AG08395 (cell line): ENCODE measurements around the gene KRT79.

Experiments used
- DNase-seq: peaks from one replicate; pipeline ENCODE4 v3.0.0; 2012; ENCODE audit warnings: mixed read lengths, low spot score

KRT79 gene

DNA sequence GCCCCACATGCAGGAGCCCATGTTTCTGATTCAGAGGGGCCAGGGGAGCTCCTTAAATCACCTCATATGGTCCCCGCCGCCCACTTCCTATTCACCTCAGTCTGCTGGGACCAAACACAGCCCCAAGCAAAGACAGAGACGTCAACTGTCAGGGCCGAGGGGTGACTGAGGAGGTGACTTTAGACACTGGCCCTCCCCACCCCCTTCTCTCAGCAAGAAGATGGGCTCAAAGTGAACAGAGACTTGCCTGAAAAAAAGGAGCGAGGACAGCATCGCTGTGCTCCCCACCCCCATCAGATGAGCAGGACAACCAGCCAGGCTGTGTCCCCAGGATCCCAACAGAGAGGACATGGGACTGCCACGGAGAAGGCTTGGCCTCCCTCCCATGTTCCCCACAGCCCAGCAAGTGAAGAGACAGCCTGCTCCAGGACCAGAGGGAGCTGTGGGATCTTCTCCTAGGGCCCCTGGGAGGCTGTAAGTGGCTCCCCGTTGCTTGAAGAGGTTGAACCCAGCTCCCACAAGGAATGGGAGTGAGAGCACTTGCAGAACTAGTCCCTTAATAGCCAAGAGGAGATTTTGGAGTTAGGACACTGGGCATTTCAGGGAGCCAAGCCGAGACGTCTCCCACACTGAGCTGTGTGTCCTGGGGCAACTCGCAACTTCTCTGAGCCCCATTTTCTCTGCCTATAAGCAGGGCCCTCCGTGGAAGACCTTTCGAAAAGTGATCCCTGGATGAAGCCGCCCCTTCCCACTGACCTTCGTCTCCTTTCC is 1.3 kb upstream of the KRT79 start:
- no peak for DNase-seq

DNA sequence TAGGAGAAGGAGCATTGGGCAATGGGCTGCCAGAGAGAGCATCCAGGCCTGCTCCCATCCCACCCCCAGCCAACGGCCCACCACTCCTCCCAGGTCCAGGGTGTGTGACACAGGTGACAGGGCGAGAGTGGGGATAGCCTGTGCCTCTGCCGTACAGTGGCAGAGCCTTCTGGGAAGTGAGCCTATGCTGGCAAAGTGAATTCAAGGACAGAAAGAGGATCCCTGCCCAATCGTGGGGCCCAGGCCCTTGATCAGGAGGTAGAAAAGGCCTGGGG is 553 bp upstream of the KRT79 start:
- no peak for DNase-seq

DNA sequence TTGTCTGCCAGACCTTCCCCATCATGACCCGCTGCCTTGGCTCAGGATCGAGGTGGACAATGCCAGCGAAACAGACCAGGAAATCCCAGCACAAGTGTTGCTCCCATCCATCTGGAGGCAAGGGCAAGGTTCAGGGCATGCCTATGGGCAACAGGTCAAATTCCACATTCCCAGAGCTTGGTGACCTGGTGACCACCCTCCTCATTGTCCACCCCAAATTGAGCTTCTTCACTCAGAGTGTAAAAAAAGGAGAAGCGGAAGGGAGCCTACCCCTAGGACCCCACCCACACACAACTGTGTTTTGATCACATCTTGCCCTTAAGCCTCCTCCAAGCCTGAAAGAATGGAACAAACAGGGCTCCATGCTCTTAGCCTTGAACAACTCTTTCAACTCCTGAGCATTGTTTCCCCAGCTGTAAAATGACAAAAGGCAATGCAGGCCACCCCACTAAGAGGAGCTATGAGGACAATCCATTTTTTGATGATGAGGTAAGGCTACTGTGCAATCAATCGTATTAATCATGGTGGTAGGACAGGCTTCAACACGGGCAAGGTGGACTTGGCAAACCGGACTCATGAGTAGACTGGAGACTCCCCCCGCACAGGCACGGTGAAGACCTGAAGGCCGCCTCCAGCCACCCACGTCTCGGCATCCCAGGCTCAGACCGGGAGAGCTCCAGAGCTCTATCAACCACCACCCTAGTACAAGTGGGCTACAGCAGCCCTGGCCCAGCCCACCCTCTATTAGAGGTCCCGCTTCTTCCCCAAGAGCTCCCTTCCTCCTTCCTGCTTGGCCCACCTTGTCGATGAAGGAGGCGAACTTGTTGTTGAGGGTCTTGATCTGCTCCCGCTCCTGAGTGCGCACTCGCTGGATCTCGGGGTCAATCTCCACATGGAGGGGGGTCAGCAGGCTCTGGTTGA is 866 bp downstream of the KRT79 start:
- no peak for DNase-seq

DNA sequence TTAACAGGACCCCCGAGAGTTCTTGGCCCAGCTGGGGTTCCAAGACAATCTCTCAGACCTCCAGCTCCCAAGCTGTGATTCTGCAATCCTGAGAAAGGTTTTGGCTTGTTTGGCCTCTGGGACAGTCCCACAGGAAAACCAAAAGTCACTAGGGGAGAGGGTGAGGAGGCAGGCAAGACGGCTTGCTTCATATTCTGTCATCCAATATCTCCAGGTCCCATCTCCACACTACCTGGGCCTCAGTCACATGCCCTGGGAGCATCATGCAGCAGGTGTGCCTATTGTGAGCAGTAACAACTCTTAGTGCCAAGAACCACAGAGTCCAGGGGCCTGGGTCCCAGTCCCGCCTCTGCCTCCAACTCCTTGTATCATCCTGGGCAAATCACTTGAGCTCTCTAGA is 1.7 kb downstream of the KRT79 start:
- DNase-seq = no peak

DNA sequence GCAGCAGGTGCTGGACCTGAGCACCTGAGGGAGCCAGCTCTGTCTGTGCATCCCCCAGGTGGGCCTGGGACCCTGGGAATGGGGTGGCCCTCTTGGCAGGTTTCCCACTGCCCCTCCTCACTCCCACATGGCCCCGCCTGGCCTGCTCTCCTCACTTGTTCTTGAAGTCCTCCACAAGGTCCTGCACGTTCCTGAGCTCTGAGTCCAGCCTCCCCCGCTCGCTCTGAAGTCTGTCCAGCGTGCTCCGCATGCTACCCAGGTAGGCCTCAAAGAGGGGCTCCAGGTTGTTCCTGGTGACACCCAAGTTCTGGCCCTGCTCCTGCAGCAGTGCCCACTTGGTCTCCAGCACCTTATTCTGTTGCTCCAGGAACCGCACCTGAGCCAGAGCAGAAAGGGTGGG is 2.9 kb downstream of the KRT79 start:
- no peak for DNase-seq

DNA sequence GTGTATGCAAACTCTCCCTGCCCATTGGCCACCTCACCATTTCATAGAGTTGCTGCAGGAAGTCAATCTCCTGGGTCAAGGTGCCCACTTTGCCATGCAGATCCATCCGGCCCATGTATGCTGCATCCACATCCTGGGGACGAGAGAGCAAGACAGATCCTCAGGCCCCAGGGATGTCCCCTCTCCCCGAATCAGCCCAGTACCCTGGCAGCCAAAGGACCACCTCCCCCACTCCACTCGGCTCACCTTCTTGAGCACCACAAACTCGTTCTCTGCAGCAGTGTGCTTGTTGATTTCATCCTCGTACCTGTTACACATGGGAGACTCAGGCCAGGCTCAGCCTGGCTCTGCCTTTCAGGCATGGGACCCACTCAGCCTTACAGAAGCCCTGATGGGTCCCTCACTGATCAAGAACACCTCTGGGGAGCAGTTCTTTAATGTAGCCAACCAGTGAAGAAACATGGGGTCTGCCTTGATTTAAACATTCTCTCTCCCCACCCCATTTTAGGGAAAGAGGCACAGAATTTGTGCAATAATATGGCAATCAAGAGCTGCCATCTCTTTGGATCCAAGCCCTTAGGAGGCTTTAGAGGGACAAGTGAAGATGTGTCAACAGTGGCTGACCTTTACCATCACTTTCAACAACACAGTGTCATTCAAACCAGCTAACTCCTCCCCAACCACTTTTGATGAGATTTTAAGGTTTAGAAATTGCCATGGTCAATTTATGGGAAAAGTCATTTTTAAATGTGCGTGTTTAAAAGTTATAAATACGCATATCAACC is 3.9 kb downstream of the KRT79 start:
- no peak for DNase-seq

DNA sequence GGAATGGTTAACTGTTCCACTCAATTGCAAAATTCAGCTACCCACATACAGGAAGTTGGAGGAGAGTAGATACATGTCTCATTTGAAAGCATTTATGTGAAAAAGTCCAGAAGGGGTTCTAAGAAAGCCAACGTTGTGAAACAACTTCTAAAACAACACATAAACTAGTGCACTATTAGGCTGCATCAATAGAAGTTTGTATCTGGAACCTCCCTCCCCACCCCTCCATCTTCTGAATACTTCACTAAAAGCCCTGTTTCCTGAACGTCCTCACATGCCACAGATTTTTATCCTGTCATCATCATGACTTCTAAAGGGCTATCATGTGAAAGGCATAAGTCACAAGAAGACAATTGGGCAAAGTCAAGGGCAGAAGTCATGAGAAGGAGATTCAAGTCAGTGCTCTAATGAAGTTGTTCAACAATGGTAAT is 5.5 kb downstream of the KRT79 start:
- no peak for DNase-seq

DNA sequence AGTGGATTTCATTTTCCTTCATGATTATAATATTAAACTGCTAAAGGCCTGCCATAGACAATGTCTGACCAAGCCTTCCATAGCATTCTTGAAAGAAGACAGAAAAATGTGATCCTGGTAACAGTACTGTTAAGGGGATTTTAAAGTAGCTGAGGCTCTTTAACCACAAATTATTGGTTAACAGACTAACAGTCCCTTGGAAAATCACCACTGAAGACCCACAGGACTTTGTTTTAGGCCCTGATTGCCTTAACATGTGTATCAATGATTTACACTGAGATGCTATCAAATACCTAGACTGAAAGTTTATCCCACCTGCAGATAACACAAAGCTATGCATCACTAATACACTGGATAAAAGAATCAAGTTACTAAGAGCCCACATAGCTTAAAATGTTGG is 6.0 kb downstream of the KRT79 start:
- DNase-seq = no peak

DNA sequence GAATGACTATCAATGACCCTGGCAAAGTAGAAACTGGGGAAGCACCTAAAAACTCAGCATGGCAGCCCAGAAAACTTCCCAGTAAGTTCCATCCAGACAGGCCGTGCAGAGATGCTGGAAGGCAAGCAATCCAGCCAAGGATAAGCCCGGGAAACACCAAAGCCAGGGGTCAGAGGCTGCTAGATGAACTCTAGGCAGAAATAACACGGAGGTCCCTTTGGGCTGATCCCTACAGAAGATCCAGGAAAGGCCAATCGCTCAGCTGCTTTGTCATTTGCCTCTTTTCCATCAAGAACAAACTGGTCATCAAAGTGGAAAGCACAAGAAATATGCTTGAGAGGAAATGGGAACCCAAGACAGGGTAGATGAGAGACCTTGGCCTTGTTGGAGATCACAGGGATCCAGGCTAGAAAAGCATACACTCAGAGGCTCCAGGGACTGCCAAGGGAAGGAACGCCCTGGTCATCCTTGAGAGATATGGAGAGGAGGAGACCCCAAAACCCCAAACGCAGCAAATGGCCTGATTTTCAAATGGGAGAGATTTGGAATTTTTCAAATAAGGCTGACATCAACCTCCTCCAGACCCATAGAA is 6.5 kb downstream of the KRT79 start:
- no peak for DNase-seq

DNA sequence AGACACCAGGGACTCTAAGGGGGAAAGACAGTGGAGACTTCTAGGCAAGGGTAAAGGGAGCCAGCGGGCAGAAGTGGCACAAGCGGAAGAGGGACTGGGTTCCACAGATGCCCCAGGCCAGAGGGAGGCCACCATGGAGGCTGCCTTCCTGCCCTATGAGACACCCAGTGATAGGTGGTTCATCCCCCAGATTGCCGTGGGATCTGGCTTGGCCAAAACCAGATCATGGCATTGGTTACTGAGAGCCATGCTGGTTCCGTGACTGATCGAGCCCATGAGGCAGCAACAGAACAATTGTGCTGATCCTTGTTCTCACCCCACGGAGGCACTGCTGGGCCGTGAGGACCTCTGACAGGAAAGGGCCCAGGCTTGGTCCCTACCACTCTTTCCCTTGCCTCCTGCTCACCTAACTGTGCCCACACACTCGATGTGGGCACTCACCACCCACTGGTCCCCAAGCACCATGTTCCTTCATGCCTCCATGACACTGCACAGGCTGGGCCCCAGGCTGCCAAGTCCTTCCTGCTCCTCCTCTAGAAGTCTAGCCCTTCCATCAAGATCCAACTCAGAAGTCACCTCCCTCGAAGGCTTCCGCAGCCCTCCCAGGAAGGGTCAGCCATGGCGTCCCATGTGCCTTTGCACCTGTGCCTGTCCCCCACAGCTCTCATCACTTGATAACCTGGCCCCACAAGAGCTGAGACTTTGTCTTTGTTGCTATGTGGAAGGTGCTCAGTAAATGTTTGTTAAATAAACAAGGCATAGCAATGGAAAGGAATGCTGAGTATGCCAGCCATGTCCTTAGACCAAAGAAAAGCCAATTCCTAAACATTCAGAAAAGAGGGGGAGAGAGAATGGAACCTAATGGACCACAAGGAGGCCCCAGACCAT is 7.3 kb downstream of the KRT79 start:
- no peak for DNase-seq

DNA sequence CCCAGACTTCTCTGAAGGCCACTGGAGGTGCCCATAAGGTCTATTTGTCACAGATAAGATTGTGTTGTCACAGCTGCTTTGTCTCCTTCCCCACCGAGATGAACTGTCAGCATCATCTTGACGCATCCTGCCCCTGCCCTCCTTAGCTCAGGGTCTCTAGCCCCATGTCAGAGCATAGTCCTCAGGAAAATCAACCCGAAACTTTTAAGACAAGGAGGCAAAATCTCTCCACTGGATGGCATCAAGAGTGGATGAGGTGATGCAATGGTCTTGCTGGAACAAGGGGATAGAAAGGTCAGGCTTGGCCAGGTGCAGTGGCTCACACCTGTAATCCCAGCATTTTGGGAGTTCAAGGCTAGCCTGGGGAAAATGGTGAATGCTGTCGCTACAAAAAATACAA is 8.2 kb downstream of the KRT79 start:
- DNase-seq = no peak

DNA sequence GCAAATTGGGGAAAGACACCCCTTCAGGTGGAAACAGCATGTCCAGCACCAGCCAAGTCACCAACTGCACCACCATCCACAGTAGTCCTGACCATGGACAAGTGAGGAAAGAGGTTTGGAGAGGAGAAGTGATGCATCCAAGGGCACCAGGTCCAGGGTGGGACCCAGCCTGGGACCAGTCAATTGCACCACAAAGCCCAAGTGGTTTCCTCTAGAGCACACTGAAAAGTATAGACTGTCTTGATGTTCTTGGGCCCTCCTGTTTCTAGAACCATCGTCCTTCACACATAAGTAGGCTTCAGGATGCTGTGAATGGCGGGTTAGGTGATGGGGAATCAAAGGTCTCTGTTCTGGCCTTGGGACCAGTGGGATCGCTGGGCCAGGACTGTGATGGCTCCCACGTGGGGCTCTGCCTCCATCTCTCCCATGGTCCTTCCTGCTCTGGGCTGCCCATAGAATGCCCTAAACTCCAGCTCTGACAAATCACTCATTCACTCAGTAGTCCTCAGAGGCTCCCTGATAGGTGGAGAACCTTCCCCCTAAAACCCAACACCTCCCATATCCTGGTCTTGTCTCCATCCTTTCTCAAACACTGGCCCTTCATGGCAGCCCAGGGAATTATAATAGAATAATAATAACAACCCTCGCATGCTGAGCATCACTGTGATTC is 9.2 kb downstream of the KRT79 start:
- no peak for DNase-seq

DNA sequence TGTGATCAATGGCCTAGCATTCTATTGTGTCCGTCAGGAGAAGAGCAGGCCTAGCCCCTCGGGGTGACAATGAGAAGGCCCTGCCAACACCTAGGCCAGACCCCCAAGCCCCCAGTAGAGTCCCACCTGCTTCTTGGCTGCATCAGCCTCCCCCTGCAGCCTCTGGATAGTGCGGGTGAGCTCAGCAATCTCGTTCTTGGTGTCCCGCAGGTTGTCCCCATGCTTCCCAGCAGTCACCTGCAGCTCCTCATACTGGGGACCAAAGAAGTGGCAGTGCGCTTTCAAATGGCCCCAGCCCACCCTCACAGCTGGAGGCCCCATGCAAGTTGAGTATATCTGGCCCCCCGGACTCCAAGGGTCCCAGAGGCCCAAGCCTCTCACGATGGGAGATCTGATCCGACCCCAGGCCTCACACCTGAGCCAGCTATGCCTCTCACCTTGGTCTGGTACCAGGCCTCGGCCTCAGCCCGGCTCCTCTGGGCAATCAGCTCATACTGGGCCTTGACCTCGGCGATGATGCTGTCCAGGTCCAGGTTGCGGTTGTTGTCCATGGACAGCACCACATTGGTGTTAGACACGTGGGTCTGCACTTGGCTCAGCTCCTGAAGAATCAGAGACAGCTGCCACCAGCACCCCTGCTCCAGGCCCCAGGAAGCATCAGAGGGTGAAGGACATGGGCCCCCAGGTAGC is 10.2 kb downstream of the KRT79 start:
- no peak for DNase-seq

DNA sequence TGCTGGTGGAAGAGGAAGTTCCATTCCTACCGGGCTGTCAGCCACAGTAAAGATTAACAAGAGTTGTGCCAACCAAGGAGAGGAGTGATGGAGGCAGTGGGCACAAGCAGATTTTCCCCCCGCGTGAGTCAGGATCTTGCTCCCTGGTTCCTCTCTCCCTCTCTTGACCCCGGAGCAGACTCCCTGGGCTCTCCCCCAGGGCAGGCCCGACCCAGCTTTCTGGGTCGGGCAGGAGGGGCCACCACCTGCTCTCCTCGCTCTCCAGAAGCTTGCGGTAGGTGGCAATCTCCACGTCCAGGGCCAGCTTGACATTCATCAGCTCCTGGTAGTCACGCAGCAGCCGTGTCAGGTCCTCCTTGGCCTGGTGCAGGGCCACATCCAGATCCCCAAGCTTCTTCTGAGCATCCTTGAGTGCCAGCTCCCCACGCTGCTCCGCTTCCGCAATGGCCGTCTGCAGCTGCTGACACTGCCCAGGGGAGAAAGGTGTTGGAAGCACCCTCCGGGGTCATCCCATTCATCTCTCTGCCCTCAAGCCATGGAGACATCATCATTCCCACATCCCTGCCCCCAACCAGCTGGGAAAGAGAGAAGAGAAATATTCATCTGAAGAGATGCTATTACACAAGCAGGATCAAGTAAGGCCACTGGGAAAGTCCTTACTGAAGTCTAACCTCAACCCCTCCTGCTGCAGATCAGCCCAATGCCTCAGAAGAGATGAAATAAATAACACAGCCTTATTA is 11.2 kb downstream of the KRT79 start:
- no peak for DNase-seq

DNA sequence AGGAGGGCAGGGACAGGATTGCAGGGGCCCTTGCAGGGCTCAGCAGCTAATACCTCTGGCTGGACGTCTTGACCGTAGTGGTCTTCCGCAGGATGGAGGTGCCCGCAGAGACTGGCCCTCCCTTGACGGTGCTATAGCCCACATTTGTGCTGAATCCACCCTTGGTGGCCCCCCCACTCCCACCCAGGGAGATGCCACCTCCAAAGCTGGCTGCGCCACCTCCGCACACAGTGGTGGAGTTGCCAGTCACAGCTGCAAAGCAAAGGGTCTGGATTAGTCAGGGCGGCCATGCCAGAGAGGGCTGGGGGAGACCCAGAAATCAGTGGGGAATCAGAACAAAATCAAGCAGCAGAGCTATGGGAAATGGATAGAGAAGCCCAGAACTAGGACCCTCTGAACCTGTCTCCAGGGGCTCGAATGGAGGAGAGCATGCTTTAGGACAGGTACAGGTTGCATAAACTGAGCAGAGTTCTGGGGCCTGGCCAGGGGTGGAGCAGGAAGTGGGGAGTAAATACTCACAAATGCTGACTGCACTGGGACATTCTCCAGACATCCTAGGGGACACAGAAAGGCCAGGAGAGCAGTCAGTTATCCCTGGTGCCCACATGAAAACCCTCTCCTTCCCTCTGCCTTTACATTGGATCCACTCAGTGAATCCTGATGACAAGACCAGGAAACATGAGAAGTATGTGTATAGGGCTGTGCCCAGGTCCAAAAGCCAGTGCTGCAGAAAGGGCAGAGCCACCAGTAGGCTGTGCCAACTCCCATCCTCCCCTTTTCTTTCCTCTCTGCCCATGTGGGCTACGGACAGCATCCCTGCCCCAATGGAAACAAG is 12.1 kb downstream of the KRT79 start:
- no peak for DNase-seq

DNA sequence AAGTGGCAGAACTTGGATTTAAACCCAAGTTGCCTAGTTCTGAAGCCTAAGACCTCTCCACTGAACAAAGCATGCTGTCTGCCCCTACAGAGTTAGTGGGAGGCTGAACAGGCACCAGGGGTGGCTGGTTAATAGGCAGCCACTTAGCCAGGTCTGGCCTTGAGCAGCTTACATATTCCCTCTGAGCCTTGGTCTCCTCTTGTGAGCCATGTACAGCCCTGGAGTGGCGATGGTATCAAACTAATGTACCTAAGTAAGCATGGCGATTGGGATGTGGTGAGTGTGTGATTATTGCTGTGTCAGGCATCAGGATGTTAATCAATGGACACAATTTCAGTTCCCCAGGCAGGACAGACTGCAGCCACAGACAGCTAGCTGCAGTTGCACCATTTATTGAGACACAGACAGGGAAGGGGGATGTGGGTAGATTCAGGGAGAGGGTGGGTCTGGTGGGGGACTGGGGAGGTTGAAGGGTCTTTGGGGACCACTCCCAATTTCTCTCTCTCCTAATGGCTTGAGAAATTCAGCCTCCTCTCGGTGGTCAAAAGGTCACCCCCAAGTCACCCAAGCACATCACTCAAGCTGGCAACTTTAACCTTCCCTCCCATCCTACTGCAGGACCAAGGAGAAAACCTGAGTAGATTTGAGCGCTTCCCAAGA is 12.9 kb downstream of the KRT79 start:
- no peak for DNase-seq

DNA sequence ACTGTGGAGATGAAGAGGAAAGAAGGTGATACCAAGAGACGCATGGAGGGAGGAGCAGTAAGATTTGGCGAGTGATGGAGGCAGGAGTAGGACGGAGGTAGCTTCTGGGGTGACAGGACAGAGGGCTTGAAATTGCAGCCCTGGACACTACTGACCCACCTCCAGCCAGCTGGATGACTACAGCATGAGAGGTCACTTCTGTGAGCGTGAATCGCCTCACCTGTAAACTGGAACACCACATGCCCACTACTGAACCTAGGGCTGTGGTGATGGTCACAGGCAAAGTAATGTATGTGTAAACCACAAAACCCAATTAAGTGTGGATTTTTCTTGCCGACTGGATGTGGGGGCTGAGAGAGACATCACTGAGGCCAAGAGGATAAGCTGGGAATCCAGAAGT is 13.6 kb downstream of the KRT79 start:
- DNase-seq = no peak
